Renal pelvis (tissue), 4 donors: ENCODE measurements around the gene LGALS3. TPM values are rescaled to one million over a fixed set of nuclear protein-coding genes. Genes with fewer than 3 reads are reported as not detected.

Source experiments
- DNase-seq: peaks from one replicate; pipeline ENCODE4 v3.0.0-alpha.2; 2013
- polyA plus RNA-seq, 3 donors: library from polyadenylated mRNA; unstranded; fragments of 120-200 nt; gene quantifications; one replicate each; pipeline ENCODE4 v1.2.1, GENCODE V29; 2013; ENCODE audit not compliant: insufficient read length in 3 of 3

The LGALS3 gene
- polyA plus RNA-seq, 3 donors, result 17.1 to 19.3 (median 17.6) TPM

GRCh38 chr14:55160989-55161388 lies 31.9 kb downstream of the LGALS3 start:
- peak; percentile 8 for DNase-seq

- DNase-seq, result no peak
Measured at GRCh38 chr14:55170526-55170925, 41.5 kb downstream of the LGALS3 start.

- DNase-seq, result no peak
Measured at GRCh38 chr14:55180006-55180405, 51.0 kb downstream of the LGALS3 start.

- DNase-seq, result no peak
Measured at GRCh38 chr14:55180434-55180833, 51.4 kb downstream of the LGALS3 start.

GRCh38 chr14:55188686-55189295 lies 59.7 kb downstream of the LGALS3 start:
- no peak for DNase-seq

GRCh38 chr14:55190906-55191202 lies 61.8 kb downstream of the LGALS3 start:
- no peak for DNase-seq

GRCh38 chr14:55191203-55192053 lies 62.4 kb downstream of the LGALS3 start, which contains the start of gene DLGAP5:
Gene DLGAP5, minus strand, starts transcription at chr14:55191585. Its CDS starts 2,406 bp downstream, at chr14:55189179.
- peak; percentile 98 for DNase-seq

- no peak for DNase-seq
Measured at GRCh38 chr14:55192054-55192621, 63.1 kb downstream of the LGALS3 start.

- no peak for DNase-seq
Measured at GRCh38 chr14:55194656-55195355, 65.8 kb downstream of the LGALS3 start.

Other genes starting within 250 kb of the LGALS3 start
- 10 to 100 TPM in 1 of 3 donors, 1 to 10 TPM in 2; 8.5 to 10.5 (median 9.7) TPM for gene GCH1, start 226.4 kb upstream of the LGALS3 start, polyA plus RNA-seq
- 10 to 100 TPM; 16.1 to 19.0 (median 18.4) TPM for gene WDHD1, start 102.2 kb upstream of the LGALS3 start, polyA plus RNA-seq
- 10 to 100 TPM; 15.8 to 24.0 (median 21.5) TPM for gene SOCS4, start 102.0 kb upstream of the LGALS3 start, polyA plus RNA-seq
- 100 to 1,000 TPM; 105 to 121 (median 114) TPM for gene MAPK1IP1L, start 77.6 kb upstream of the LGALS3 start, polyA plus RNA-seq
- 10 to 100 TPM; 25.3 to 32.8 (median 27.6) TPM for gene DLGAP5, start 62.3 kb downstream of the LGALS3 start, polyA plus RNA-seq
- 10 to 100 TPM; 32.9 to 42.1 (median 34.0) TPM for gene FBXO34, start 142.2 kb downstream of the LGALS3 start, polyA plus RNA-seq